ENCODE results near the gene HOXD12.

The HOXD12 gene

GRCh38 chr2:176125772-176126054, 26.1 kb downstream of the HOXD12 start:
- Histone ChIP-seq H3K4me3 (ENCODE audit: low read depth, low read length) (no peak overlapping the region), H3K27me3 (no peaks in the 10 kb centered on the region), H3K9me3 (no peaks in the 10 kb centered on the region), H3K36me3 (no peaks in the 10 kb centered on the region), H3K4me1 (no peaks in the 10 kb centered on the region)
- DNase-seq, result no peak
- TF ChIP-seq CTCF (IDR thresholded peaks at IDR 0.05; ENCODE audit: low read depth, low read length), result no peak

- peak overlapping the region; percentile 35 for H3K4me3 ChIP-seq (ENCODE audit: low read depth, low read length)
- DNase-seq, result peak; percentile 64
- no peaks in the 10 kb centered on the region for H3K36me3 ChIP-seq
- no peaks in the 10 kb centered on the region for H3K4me1 ChIP-seq
- no peaks in the 10 kb centered on the region for H3K9me3 ChIP-seq
- no peaks in the 10 kb centered on the region for H3K27me3 ChIP-seq
- peak; percentile 70 for TF ChIP-seq CTCF (IDR thresholded peaks at IDR 0.05; ENCODE audit: low read depth, low read length)
Observed at GRCh38 chr2:176126929-176127773, 27.6 kb downstream of the HOXD12 start.

GRCh38 chr2:176127774-176128072, 28.1 kb downstream of the HOXD12 start:
- Histone ChIP-seq H3K9me3 (no peaks in the 10 kb centered on the region), H3K27me3 (no peaks in the 10 kb centered on the region), H3K36me3 (no peaks in the 10 kb centered on the region), H3K4me3 (ENCODE audit: low read depth, low read length) (no peak overlapping the region), H3K4me1 (no peaks in the 10 kb centered on the region)
- TF ChIP-seq CTCF (IDR thresholded peaks at IDR 0.05; ENCODE audit: low read depth, low read length), result no peak
- DNase-seq, result no peak

GRCh38 chr2:176128172-176128981, 28.8 kb downstream of the HOXD12 start:
- no peaks in the 10 kb centered on the region for H3K27me3 ChIP-seq
- TF ChIP-seq CTCF (IDR thresholded peaks at IDR 0.05; ENCODE audit: low read depth, low read length), result no peak
- H3K36me3 ChIP-seq, result no peaks in the 10 kb centered on the region
- no peak for DNase-seq
- no peaks in the 10 kb centered on the region for H3K4me1 ChIP-seq
- no peak overlapping the region for H3K4me3 ChIP-seq (ENCODE audit: low read depth, low read length)
- H3K9me3 ChIP-seq, result no peaks in the 10 kb centered on the region

GRCh38 chr2:176128982-176129796, 29.6 kb downstream of the HOXD12 start, which contains the start of gene HOXD8:
Gene HOXD8, plus strand, starts transcription at chr2:176129705. Its CDS starts 662 bp downstream, at chr2:176130367.
- H3K27me3 ChIP-seq, result no peaks in the 10 kb centered on the region
- no peak for TF ChIP-seq CTCF (IDR thresholded peaks at IDR 0.05; ENCODE audit: low read depth, low read length)
- H3K9me3 ChIP-seq, result no peaks in the 10 kb centered on the region
- H3K4me3 ChIP-seq (ENCODE audit: low read depth, low read length), result peak within 1 kb of the TSS; percentile 68
- H3K4me1 ChIP-seq, result no peaks in the 10 kb centered on the region
- no peaks in the 10 kb centered on the region for H3K36me3 ChIP-seq
- DNase-seq, result peak; percentile 75

Measured in BE2C (cell line).